IPS DF 19.7 (cell line): Measurements from ENCODE around the gene STAT1.
"Not testable (repeated sequence)": the region's sequence is repeated elsewhere in the genome, so short reads cannot be mapped to it uniquely, and the experiment has no call there.

ENCODE experiments used
- DNase-seq: peaks from one replicate; pipeline ENCODE4 v3.0.0-alpha.2; 2013; ENCODE audit warnings: low read depth, low spot score

The STAT1 gene

GRCh38 chr2:190961117-190961516 is 52.9 kb downstream of the STAT1 start:
- DNase-seq: not testable (repeated sequence)

- DNase-seq: no peak
These were observed 53.8 kb downstream of the STAT1 start for GRCh38 chr2:190959911-190960788.

GRCh38 chr2:190953257-190953656 is 60.7 kb downstream of the STAT1 start:
- no peak for DNase-seq

GRCh38 chr2:190950566-190950991 is 63.4 kb downstream of the STAT1 start:
- DNase-seq: no peak

GRCh38 chr2:190948671-190949070 is 65.3 kb downstream of the STAT1 start:
- DNase-seq: no peak

GRCh38 chr2:190947711-190948251 is 66.2 kb downstream of the STAT1 start:
- DNase-seq: no peak

- no peak for DNase-seq
These were observed 66.8 kb downstream of the STAT1 start for GRCh38 chr2:190947141-190947540.

- no peak for DNase-seq
These were observed 70.3 kb downstream of the STAT1 start for GRCh38 chr2:190943706-190944105.

- no peak for DNase-seq
These were observed 71.3 kb downstream of the STAT1 start for GRCh38 chr2:190942697-190943096.

GRCh38 chr2:190941571-190941970 is 72.4 kb downstream of the STAT1 start:
- no peak for DNase-seq

GRCh38 chr2:190940454-190940853 is 73.5 kb downstream of the STAT1 start:
- no peak for DNase-seq

- no peak for DNase-seq
These were observed 75.1 kb downstream of the STAT1 start for GRCh38 chr2:190938771-190939335.

GRCh38 chr2:190935054-190935453 is 78.9 kb downstream of the STAT1 start:
- no peak for DNase-seq

- no peak for DNase-seq
These were observed 80.6 kb downstream of the STAT1 start for GRCh38 chr2:190933361-190933760.

GRCh38 chr2:190932514-190932913 is 81.5 kb downstream of the STAT1 start:
- DNase-seq: no peak

- DNase-seq: no peak
These were observed 83.6 kb downstream of the STAT1 start for GRCh38 chr2:190930411-190930810.

GRCh38 chr2:190929919-190930318 is 84.1 kb downstream of the STAT1 start:
- no peak for DNase-seq

GRCh38 chr2:190927301-190927700 is 86.7 kb downstream of the STAT1 start:
- no peak for DNase-seq

GRCh38 chr2:190922376-190922775 is 91.6 kb downstream of the STAT1 start:
- no peak for DNase-seq

- DNase-seq: no peak
These were observed 93.9 kb downstream of the STAT1 start for GRCh38 chr2:190920085-190920484.
